Epithelial cell of proximal tubule (primary cell): ENCODE results near the gene ANKRD34A. TPM values are rescaled to one million over a fixed set of nuclear protein-coding genes. Genes with fewer than 3 reads are reported as not detected.
"Not testable (repeated sequence)": the region's sequence is repeated elsewhere in the genome, so short reads cannot be mapped to it uniquely, and the experiment has no call there.

ENCODE experiments used
- DNase-seq: peaks from one replicate; pipeline ENCODE4 v3.0.0-alpha.2; 2011; ENCODE audit warnings: low read depth
- H3K4me3 ChIP-seq: 2 replicates; pipeline ENCODE4 v1.5.1; 2011; ENCODE audit warnings: low read depth, mild to moderate bottlenecking, low read length
- CTCF ChIP-seq: conservative IDR thresholded peaks from 2 replicates; pipeline ENCODE4 v1.5.1; 2012; ENCODE audit warnings: low read depth, mild to moderate bottlenecking, low read length
- total RNA-seq: library from RNA; depleted of rRNA; stranded (reverse); fragments of >200 nt; gene quantifications from 2 replicates; pipeline ENCODE4 v1.2.3, GENCODE V29; 2015

ANKRD34A gene
- total RNA-seq, 1 donor from 2014 or later = 0.06 TPM

GRCh38 chr1:145944532-145944931, 19.8 kb downstream of the ANKRD34A start:
- TF ChIP-seq CTCF = no peak
- no peak for DNase-seq
- no peak overlapping the region for H3K4me3 ChIP-seq

GRCh38 chr1:145942871-145943270, 21.5 kb downstream of the ANKRD34A start:
- no peak for DNase-seq
- TF ChIP-seq CTCF = no peak

GRCh38 chr1:145942405-145942804, 22.0 kb downstream of the ANKRD34A start:
- no peak for TF ChIP-seq CTCF
- no peak overlapping the region for H3K4me3 ChIP-seq
- DNase-seq = no peak

More at GRCh38 chr1:145942871-145943270, 21.5 kb downstream of the ANKRD34A start:
- H3K4me3 ChIP-seq = no peak overlapping the region

GRCh38 chr1:145937436-145937835, 26.9 kb downstream of the ANKRD34A start:
- DNase-seq = no peak
- H3K4me3 ChIP-seq = no peak overlapping the region
- TF ChIP-seq CTCF = no peak

GRCh38 chr1:145936247-145936646, 28.1 kb downstream of the ANKRD34A start:
- no peak for TF ChIP-seq CTCF
- H3K4me3 ChIP-seq = no peak overlapping the region
- DNase-seq = no peak

GRCh38 chr1:145935708-145936107, 28.7 kb downstream of the ANKRD34A start:
- TF ChIP-seq CTCF = no peak
- DNase-seq = no peak
- H3K4me3 ChIP-seq = no peak overlapping the region

- H3K4me3 ChIP-seq, DNase-seq: not testable (repeated sequence)
These were observed 31.8 kb downstream of the ANKRD34A start for GRCh38 chr1:145932522-145933009.
